Astrocyte (in vitro differentiated cells and primary cell): ENCODE data around the gene UBE2F. TPM values are rescaled to one million over a fixed set of nuclear protein-coding genes. Genes with fewer than 3 reads are reported as not detected.
A peak's percentile ranks its signal among the peaks of the same experiment; 100 is the strongest.
"Not testable (repeated sequence)": the region's sequence is repeated elsewhere in the genome, so short reads cannot be mapped to it uniquely, and the experiment has no call there.

Experiments used
- DNase-seq: peaks from one replicate; pipeline ENCODE4 v3.0.0-alpha.2; 2010; ENCODE audit warnings: low read depth
- FAIRE-seq: peaks from 2 replicates; lab custom pipeline; 2011; peaks lifted over from hg19 to GRCh38; lab: Jason Lieb, UNC
- H2AFZ ChIP-seq: 2 replicates; pipeline ENCODE4 v1.6.0; 2012; ENCODE audit warnings: low read depth, low read length, inconsistent platforms
- H3K27ac ChIP-seq: 2 replicates; pipeline ENCODE4 v1.5.1; 2011; ENCODE audit warnings: low read depth, low read length, inconsistent platforms
- H3K27me3 ChIP-seq: 2 replicates; pipeline ENCODE4 v1.6.0; 2011; ENCODE audit warnings: low read length, inconsistent platforms; ENCODE audit not compliant: insufficient read depth
- H3K36me3 ChIP-seq: 2 replicates; pipeline ENCODE4 v1.5.1; 2011; ENCODE audit warnings: low read length, inconsistent platforms; ENCODE audit not compliant: insufficient read depth
- H3K4me1 ChIP-seq: 2 replicates; pipeline ENCODE4 v1.5.1; 2011; ENCODE audit warnings: low read length, inconsistent platforms; ENCODE audit not compliant: insufficient read depth
- H3K4me2 ChIP-seq: 2 replicates; pipeline ENCODE4 v1.6.0; 2012; ENCODE audit warnings: low read length, inconsistent platforms
- H3K4me3 ChIP-seq: 2 replicates; pipeline ENCODE4 v1.5.1; 2011; ENCODE audit warnings: low read depth, mild to moderate bottlenecking, low read length, inconsistent platforms; ENCODE audit not compliant: insufficient read depth
- H3K79me2 ChIP-seq: 2 replicates; pipeline ENCODE4 v1.6.0; 2012; ENCODE audit warnings: mild to moderate bottlenecking, low read length, inconsistent platforms; ENCODE audit not compliant: insufficient read depth
- H3K9ac ChIP-seq: 2 replicates; pipeline ENCODE4 v1.6.0; 2012; ENCODE audit warnings: mild to moderate bottlenecking, low read length, inconsistent platforms
- H3K9me3 ChIP-seq: 2 replicates; pipeline ENCODE4 v1.5.1; 2012; ENCODE audit warnings: low read depth, mild to moderate bottlenecking, low read length, inconsistent platforms; ENCODE audit not compliant: insufficient read depth
- H4K20me1 ChIP-seq: 2 replicates; pipeline ENCODE4 v1.6.0; 2012; ENCODE audit warnings: low read length, inconsistent platforms; ENCODE audit not compliant: insufficient read depth
- H3K27ac Mint-ChIP-seq: one replicate; pipeline ENCODE4 v1.8.0; 2021; ENCODE audit warnings: mild to moderate bottlenecking, mixed read lengths; ENCODE audit not compliant: unreplicated experiment
- H3K27me3 Mint-ChIP-seq: one replicate; pipeline ENCODE4 v1.8.0; 2021; ENCODE audit warnings: low read depth, mixed read lengths; ENCODE audit not compliant: unreplicated experiment
- H3K36me3 Mint-ChIP-seq: one replicate; pipeline ENCODE4 v1.8.0; 2021; ENCODE audit warnings: low read depth, mixed read lengths; ENCODE audit not compliant: unreplicated experiment
- H3K4me1 Mint-ChIP-seq: one replicate; pipeline ENCODE4 v1.8.0; 2021; ENCODE audit warnings: low read depth, mixed read lengths; ENCODE audit not compliant: unreplicated experiment
- H3K4me3 Mint-ChIP-seq: one replicate; pipeline ENCODE4 v1.8.0; 2021; ENCODE audit warnings: mild to moderate bottlenecking, moderate library complexity, mixed read lengths; ENCODE audit not compliant: unreplicated experiment
- H3K9me3 Mint-ChIP-seq: one replicate; pipeline ENCODE4 v1.8.0; 2021; ENCODE audit warnings: mild to moderate bottlenecking, mixed read lengths; ENCODE audit not compliant: unreplicated experiment
- EZH2 ChIP-seq: IDR thresholded peaks from 2 replicates; pipeline ENCODE4 v1.6.1; 2012; ENCODE audit warnings: mild to moderate bottlenecking, low read length, inconsistent platforms; ENCODE audit not compliant: insufficient read depth
- total RNA-seq: library from RNA; stranded (reverse); gene quantifications from 2 replicates; pipeline ENCODE4 v1.2.1, GENCODE V29; 2021
- TF ChIP-seq, protein P1 (sequence below): IDR thresholded peaks from 2 replicates; pipeline ENCODE4 v1.5.1; 2011; ENCODE audit warnings: low read depth, mild to moderate bottlenecking, inconsistent platforms, low read length, moderate library complexity; ENCODE audit not compliant: insufficient read depth

Gene UBE2F
- total RNA-seq, 1 donor from 2014 or later = 67.1 TPM

DNA sequence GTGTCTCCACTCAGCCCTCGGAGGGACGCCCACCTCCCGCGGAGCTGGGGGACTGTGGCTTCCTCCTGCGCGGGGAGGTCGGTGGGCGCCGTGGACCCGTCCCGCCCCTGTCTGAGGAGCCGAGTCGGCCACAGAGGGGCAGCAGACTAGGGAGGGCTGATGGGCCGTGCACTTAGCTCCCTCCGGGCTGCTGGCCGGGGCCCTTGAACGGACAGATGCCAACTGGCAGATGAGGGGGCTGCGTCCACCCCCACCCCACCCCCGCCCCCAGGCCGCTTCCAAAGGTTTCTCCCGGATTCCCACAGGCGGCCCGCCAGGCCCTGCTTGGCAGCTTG is 10.4 kb upstream of the UBE2F start:
- Mint-ChIP-seq H3K4me1 (no peaks in the 10 kb centered on the region), H3K27me3 (peaks cover 25% of the 10 kb centered on the region), H3K27ac (no peak overlapping the region), H3K9me3 (peaks cover 2% of the 10 kb centered on the region), H3K36me3 (no peaks in the 10 kb centered on the region), H3K4me3 (no peak overlapping the region)
- Histone ChIP-seq H3K9me3 (peaks cover 3% of the 10 kb centered on the region), H3K4me1 (no peaks in the 10 kb centered on the region), H3K9ac (no peak overlapping the region), H3K27ac (no peak overlapping the region), H4K20me1 (no peaks in the 10 kb centered on the region), H3K79me2 (no peaks in the 10 kb centered on the region), H3K36me3 (no peaks in the 10 kb centered on the region), H3K27me3 (peaks cover 17% of the 10 kb centered on the region), H2AFZ (peak overlapping the region; percentile 77), H3K4me3 (peak overlapping the region; percentile 33), H3K4me2 (peak overlapping the region; percentile 81)
- FAIRE-seq = no peak
- no peak for DNase-seq
- TF ChIP-seq, protein P1, sequence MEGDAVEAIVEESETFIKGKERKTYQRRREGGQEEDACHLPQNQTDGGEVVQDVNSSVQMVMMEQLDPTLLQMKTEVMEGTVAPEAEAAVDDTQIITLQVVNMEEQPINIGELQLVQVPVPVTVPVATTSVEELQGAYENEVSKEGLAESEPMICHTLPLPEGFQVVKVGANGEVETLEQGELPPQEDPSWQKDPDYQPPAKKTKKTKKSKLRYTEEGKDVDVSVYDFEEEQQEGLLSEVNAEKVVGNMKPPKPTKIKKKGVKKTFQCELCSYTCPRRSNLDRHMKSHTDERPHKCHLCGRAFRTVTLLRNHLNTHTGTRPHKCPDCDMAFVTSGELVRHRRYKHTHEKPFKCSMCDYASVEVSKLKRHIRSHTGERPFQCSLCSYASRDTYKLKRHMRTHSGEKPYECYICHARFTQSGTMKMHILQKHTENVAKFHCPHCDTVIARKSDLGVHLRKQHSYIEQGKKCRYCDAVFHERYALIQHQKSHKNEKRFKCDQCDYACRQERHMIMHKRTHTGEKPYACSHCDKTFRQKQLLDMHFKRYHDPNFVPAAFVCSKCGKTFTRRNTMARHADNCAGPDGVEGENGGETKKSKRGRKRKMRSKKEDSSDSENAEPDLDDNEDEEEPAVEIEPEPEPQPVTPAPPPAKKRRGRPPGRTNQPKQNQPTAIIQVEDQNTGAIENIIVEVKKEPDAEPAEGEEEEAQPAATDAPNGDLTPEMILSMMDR = no peak
- peak; percentile 44 for TF ChIP-seq EZH2

DNA sequence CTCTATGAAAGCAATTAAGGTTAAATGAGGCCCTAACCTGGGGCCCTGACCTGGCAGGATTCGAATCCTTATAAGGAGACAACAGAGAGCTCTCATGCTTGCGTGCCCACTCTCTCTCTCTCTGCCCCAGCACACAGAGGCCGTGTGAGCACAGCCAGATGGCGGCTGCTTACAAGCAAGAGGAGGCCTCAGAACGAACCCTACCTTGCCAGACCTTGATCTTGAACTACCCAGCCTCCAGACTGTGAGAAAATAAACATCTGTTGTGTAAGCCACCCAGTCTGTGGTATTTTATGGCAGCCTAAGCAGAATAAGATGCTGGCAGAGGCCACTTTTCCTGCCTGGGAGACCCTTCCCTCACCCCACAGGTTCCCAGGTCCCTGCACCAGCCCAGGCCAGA is 5.2 kb upstream of the UBE2F start:
- H3K27ac ChIP-seq = no peak overlapping the region
- H3K4me3 Mint-ChIP-seq = no peak overlapping the region
- no peak overlapping the region for H3K4me2 ChIP-seq
- no peak overlapping the region for H3K4me3 ChIP-seq
- peaks cover 21% of the 10 kb centered on the region for H3K9me3 ChIP-seq
- peaks cover 15% of the 10 kb centered on the region for H3K9me3 Mint-ChIP-seq
- no peaks in the 10 kb centered on the region for H3K79me2 ChIP-seq
- peaks cover 5% of the 10 kb centered on the region for H3K4me1 ChIP-seq
- H3K27me3 ChIP-seq = peaks cover 3% of the 10 kb centered on the region
- H3K27ac Mint-ChIP-seq = no peak overlapping the region
- H3K9ac ChIP-seq = no peak overlapping the region
- H2AFZ ChIP-seq = no peak overlapping the region
- peaks cover 2% of the 10 kb centered on the region for H3K4me1 Mint-ChIP-seq
- no peaks in the 10 kb centered on the region for H3K36me3 ChIP-seq
- no peaks in the 10 kb centered on the region for H4K20me1 ChIP-seq
- FAIRE-seq (no peak), DNase-seq (no peak)
- H3K36me3 Mint-ChIP-seq = no peaks in the 10 kb centered on the region
- peaks cover 9% of the 10 kb centered on the region for H3K27me3 Mint-ChIP-seq
- TF ChIP-seq, protein P1 = no peak
- no peak for TF ChIP-seq EZH2

GRCh38 chr2:237962432-237963084 is 4.3 kb upstream of the UBE2F start:
- Mint-ChIP-seq H3K9me3 (peaks cover 15% of the 10 kb centered on the region), H3K27ac (no peak overlapping the region), H3K4me1 (peaks cover 2% of the 10 kb centered on the region), H3K27me3 (peaks cover under 1% of the 10 kb centered on the region), H3K36me3 (no peaks in the 10 kb centered on the region), H3K4me3 (no peak overlapping the region)
- Histone ChIP-seq H3K4me3 (no peak overlapping the region), H3K4me1 (peaks cover 6% of the 10 kb centered on the region), H3K27me3 (no peaks in the 10 kb centered on the region), H4K20me1 (peaks cover 2% of the 10 kb centered on the region), H3K27ac (no peak overlapping the region), H3K9me3 (peaks cover 21% of the 10 kb centered on the region), H3K36me3 (no peaks in the 10 kb centered on the region), H2AFZ (no peak overlapping the region), H3K4me2 (no peak overlapping the region), H3K79me2 (peaks cover 4% of the 10 kb centered on the region), H3K9ac (no peak overlapping the region)
- DNase-seq (no peak), FAIRE-seq (no peak)
- TF ChIP-seq EZH2 = no peak
- TF ChIP-seq, protein P1 = no peak

DNA sequence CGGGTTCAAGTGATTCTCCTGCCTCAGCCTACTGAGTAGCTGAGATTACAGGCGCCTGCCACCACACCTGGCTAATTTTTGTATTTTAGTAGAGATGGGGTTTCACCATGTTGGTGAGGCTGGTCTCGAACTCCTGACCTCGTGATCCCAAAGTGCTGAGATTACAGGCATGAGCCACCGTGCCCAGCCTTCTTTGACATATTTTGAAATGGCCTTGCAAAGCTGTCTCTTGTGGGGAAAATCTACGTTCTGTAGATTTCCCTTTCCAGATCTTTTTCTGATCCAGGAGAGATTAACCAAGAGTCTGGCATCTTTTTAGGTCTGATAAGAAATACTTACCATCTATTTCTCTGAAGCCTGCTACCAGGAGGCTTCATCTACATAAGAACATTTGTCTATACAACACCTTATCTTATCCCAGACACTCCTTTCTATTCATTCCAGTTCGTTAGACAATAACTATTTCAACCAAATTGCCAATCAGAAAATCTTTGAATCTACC is 3.3 kb upstream of the UBE2F start:
- H3K4me3 ChIP-seq, H3K36me3 Mint-ChIP-seq, H3K9ac ChIP-seq, H3K27ac Mint-ChIP-seq, H3K27ac ChIP-seq, FAIRE-seq, H3K4me3 Mint-ChIP-seq, H3K4me1 Mint-ChIP-seq, H3K4me2 ChIP-seq, H2AFZ ChIP-seq, H3K36me3 ChIP-seq, DNase-seq, H3K27me3 ChIP-seq, H3K27me3 Mint-ChIP-seq: not testable (repeated sequence)
- peaks cover 21% of the 10 kb centered on the region for H3K9me3 ChIP-seq
- H3K79me2 ChIP-seq = peaks cover 14% of the 10 kb centered on the region
- H3K9me3 Mint-ChIP-seq = peaks cover 15% of the 10 kb centered on the region
- H3K4me1 ChIP-seq = peaks cover 16% of the 10 kb centered on the region
- H4K20me1 ChIP-seq = peaks cover 11% of the 10 kb centered on the region
